HEK293 (cell line): ENCODE measurements around the gene ETNK1.
A peak's percentile ranks its signal among the peaks of the same experiment; 100 is the strongest.

ENCODE experiments used
- ATF2 ChIP-seq: fragments of 450-650 bp; formaldehyde crosslinking; IDR thresholded peaks from 2 replicates; pipeline ENCODE4 v1.5.1; 2016; ENCODE audit warnings: missing biosample characterization, missing genetic modification characterization, low read depth
- BCL11A ChIP-seq: fragments of 450-650 bp; formaldehyde crosslinking; IDR thresholded peaks from 2 replicates; pipeline ENCODE4 v1.5.1; 2016; ENCODE audit warnings: low read depth, missing biosample characterization, missing genetic modification characterization
- FEZF1 ChIP-seq: fragments of 450-650 bp; formaldehyde crosslinking; IDR thresholded peaks from 2 replicates; pipeline ENCODE4 v1.5.1; 2016; ENCODE audit warnings: missing biosample characterization, missing genetic modification characterization
- KLF10 ChIP-seq: fragments of 450-650 bp; IDR thresholded peaks from 2 replicates; pipeline ENCODE4 v1.5.1; 2018; ENCODE audit warnings: missing biosample characterization, mild to moderate bottlenecking, missing genetic modification characterization
- KLF16 ChIP-seq: fragments of 450-650 bp; formaldehyde crosslinking; IDR thresholded peaks from 2 replicates; pipeline ENCODE4 v1.5.1; 2017; ENCODE audit warnings: missing biosample characterization, missing genetic modification characterization
- OSR2 ChIP-seq: fragments of 450-650 bp; formaldehyde crosslinking; IDR thresholded peaks from 2 replicates; pipeline ENCODE4 v1.5.1; 2016; ENCODE audit warnings: missing biosample characterization, missing genetic modification characterization
- PATZ1 ChIP-seq: fragments of 450-650 bp; formaldehyde crosslinking; IDR thresholded peaks from 2 replicates; pipeline ENCODE4 v1.5.1; 2016; ENCODE audit warnings: missing biosample characterization, missing genetic modification characterization
- SCRT2 ChIP-seq: fragments of 450-650 bp; formaldehyde crosslinking; IDR thresholded peaks from 2 replicates; pipeline ENCODE4 v1.5.1; 2016; ENCODE audit warnings: missing biosample characterization, missing genetic modification characterization
- WT1 ChIP-seq: fragments of 450-650 bp; formaldehyde crosslinking; IDR thresholded peaks from 2 replicates; pipeline ENCODE4 v1.5.1; 2016; ENCODE audit warnings: missing biosample characterization, missing genetic modification characterization
- ZBTB48 ChIP-seq: fragments of 450-650 bp; formaldehyde crosslinking; IDR thresholded peaks from 2 replicates; pipeline ENCODE4 v1.5.1; 2016; ENCODE audit warnings: missing biosample characterization, missing genetic modification characterization
- ZBTB6 ChIP-seq: fragments of 450-650 bp; formaldehyde crosslinking; IDR thresholded peaks from 2 replicates; pipeline ENCODE4 v1.5.1; 2017; ENCODE audit warnings: missing biosample characterization, missing genetic modification characterization
- ZBTB7A ChIP-seq: fragments of 450-650 bp; formaldehyde crosslinking; IDR thresholded peaks from 2 replicates; pipeline ENCODE4 v1.5.1; 2016; ENCODE audit warnings: low read depth, missing biosample characterization, missing genetic modification characterization
- ZBTB8A ChIP-seq: fragments of 450-650 bp; formaldehyde crosslinking; IDR thresholded peaks from 2 replicates; pipeline ENCODE4 v1.5.1; 2016; ENCODE audit warnings: missing biosample characterization, missing genetic modification characterization
- ZFP41 ChIP-seq: fragments of 450-650 bp; formaldehyde crosslinking; IDR thresholded peaks from 2 replicates; pipeline ENCODE4 v1.5.1; 2016; ENCODE audit warnings: missing biosample characterization, missing genetic modification characterization, borderline replicate concordance
- ZNF10 ChIP-seq: fragments of 450-650 bp; formaldehyde crosslinking; IDR thresholded peaks from 2 replicates; pipeline ENCODE4 v1.5.1; 2017; ENCODE audit warnings: missing biosample characterization, missing genetic modification characterization
- ZNF138 ChIP-seq: fragments of 450-650 bp; formaldehyde crosslinking; IDR thresholded peaks from 2 replicates; pipeline ENCODE4 v1.5.1; 2016; ENCODE audit warnings: missing biosample characterization, missing genetic modification characterization, borderline replicate concordance
- ZNF157 ChIP-seq: fragments of 450-650 bp; formaldehyde crosslinking; IDR thresholded peaks from 2 replicates; pipeline ENCODE4 v1.5.1; 2016; ENCODE audit warnings: missing biosample characterization, missing genetic modification characterization
- ZNF169 ChIP-seq: fragments of 450-650 bp; formaldehyde crosslinking; IDR thresholded peaks from 2 replicates; pipeline ENCODE4 v1.5.1; 2016; ENCODE audit warnings: missing biosample characterization, missing genetic modification characterization
- ZNF211 ChIP-seq: fragments of 450-650 bp; formaldehyde crosslinking; IDR thresholded peaks from 2 replicates; pipeline ENCODE4 v1.5.1; 2016; ENCODE audit warnings: low read depth, missing biosample characterization, missing genetic modification characterization
- ZNF324 ChIP-seq: fragments of 450-650 bp; formaldehyde crosslinking; IDR thresholded peaks from 2 replicates; pipeline ENCODE4 v1.5.1; 2016; ENCODE audit warnings: missing biosample characterization, missing genetic modification characterization
- ZNF341 ChIP-seq: fragments of 450-650 bp; formaldehyde crosslinking; IDR thresholded peaks from 2 replicates; pipeline ENCODE4; 2016; ENCODE audit warnings: low read depth, missing biosample characterization, missing genetic modification characterization
- ZNF366 ChIP-seq: fragments of 450-650 bp; formaldehyde crosslinking; conservative IDR thresholded peaks from 2 replicates; pipeline ENCODE4 v1.5.1; 2016; ENCODE audit warnings: missing biosample characterization, missing genetic modification characterization
- ZNF391 ChIP-seq: fragments of 450-650 bp; formaldehyde crosslinking; IDR thresholded peaks from 2 replicates; pipeline ENCODE4 v1.5.1; 2016; ENCODE audit warnings: low read depth, missing biosample characterization, missing genetic modification characterization, borderline replicate concordance
- ZNF416 ChIP-seq: fragments of 450-650 bp; formaldehyde crosslinking; IDR thresholded peaks from 2 replicates; pipeline ENCODE4 v1.5.1; 2016; ENCODE audit warnings: missing biosample characterization, missing genetic modification characterization
- ZNF473 ChIP-seq: fragments of 450-650 bp; formaldehyde crosslinking; IDR thresholded peaks from 2 replicates; pipeline ENCODE4 v1.5.1; 2017; ENCODE audit warnings: missing biosample characterization, missing genetic modification characterization
- ZNF48 ChIP-seq: fragments of 450-650 bp; formaldehyde crosslinking; IDR thresholded peaks from 2 replicates; pipeline ENCODE4 v1.5.1; 2016; ENCODE audit warnings: missing biosample characterization, missing genetic modification characterization
- ZNF518A ChIP-seq: fragments of 450-650 bp; formaldehyde crosslinking; conservative IDR thresholded peaks from 2 replicates; pipeline ENCODE4 v1.5.1; 2016; ENCODE audit warnings: low read depth, missing biosample characterization, missing genetic modification characterization
- ZNF654 ChIP-seq: fragments of 450-650 bp; formaldehyde crosslinking; IDR thresholded peaks from 2 replicates; pipeline ENCODE4 v1.5.1; 2016; ENCODE audit warnings: low read depth, missing biosample characterization, missing genetic modification characterization
- ZNF664 ChIP-seq: fragments of 450-650 bp; formaldehyde crosslinking; IDR thresholded peaks from 2 replicates; pipeline ENCODE4 v1.5.1; 2016; ENCODE audit warnings: missing biosample characterization, missing genetic modification characterization
- ZNF777 ChIP-seq: fragments of 450-650 bp; formaldehyde crosslinking; IDR thresholded peaks from 2 replicates; pipeline ENCODE4 v1.5.1; 2017; ENCODE audit warnings: missing biosample characterization, missing genetic modification characterization, borderline replicate concordance
- ZNF792 ChIP-seq: fragments of 450-650 bp; formaldehyde crosslinking; IDR thresholded peaks from 2 replicates; pipeline ENCODE4 v1.5.1; 2016; ENCODE audit warnings: missing biosample characterization, missing genetic modification characterization
- ZNF837 ChIP-seq: fragments of 450-650 bp; formaldehyde crosslinking; IDR thresholded peaks from 2 replicates; pipeline ENCODE4 v1.5.1; 2016; ENCODE audit warnings: missing biosample characterization, missing genetic modification characterization

ETNK1 gene

GRCh38 chr12:22625762-22626294, 857 bp downstream of the ETNK1 start (continued):
- TF ChIP-seq ZFP41 (tag by site-specific recombination) (no peak), ZBTB6 (tag by site-specific recombination) (no peak), ZNF10 (tag by site-specific recombination) (no peak), ZNF211 (tag by site-specific recombination) (no peak), ZNF48 (tag by site-specific recombination) (no peak), ZBTB48 (tag by site-specific recombination) (no peak), ZNF324 (tag by site-specific recombination) (no peak), WT1 (tag by site-specific recombination) (peak; percentile 37), ZNF654 (tag by site-specific recombination) (no peak), ZNF837 (no peak), ZNF157 (tag by site-specific recombination) (no peak), ZNF777 (tag by site-specific recombination) (no peak), ZNF664 (tag by site-specific recombination) (no peak), ZNF416 (no peak), ZNF391 (tag by site-specific recombination) (peak; percentile 20; the same call in 1 of the 2 replicates), ZNF169 (tag by site-specific recombination) (no peak), ZBTB7A (tag by site-specific recombination) (no peak), BCL11A (no peak), KLF10 (tag by site-specific recombination) (no peak), ZNF341 (tag by site-specific recombination) (peak; percentile 90), ZNF138 (tag by site-specific recombination) (no peak), ZNF792 (tag by site-specific recombination) (0 out of 2 replicates have a peak, but pooled peaks have one; percentile 39), PATZ1 (tag by site-specific recombination) (peak; percentile 55), FEZF1 (tag by site-specific recombination) (peak; percentile 8; the same call in 1 of the 2 replicates), ZNF473 (tag by site-specific recombination) (no peak), SCRT2 (tag by site-specific recombination) (no peak), ZNF518A (no peak), OSR2 (tag by site-specific recombination) (no peak), ZNF366 (tag by site-specific recombination) (peak; percentile 79), KLF16 (tag by site-specific recombination) (no peak), ATF2 (tag by site-specific recombination) (no peak), ZBTB8A (no peak)
